H1 (cell line): ENCODE data around the gene COL8A1. TPM values are rescaled to one million over a fixed set of nuclear protein-coding genes. Genes with fewer than 3 reads are reported as not detected.
A peak's percentile ranks its signal among the peaks of the same experiment; 100 is the strongest.

ENCODE experiments used
- CTCF ChIA-PET: fragments of 300-600 bp; sonication (Branson Sonifier 250); formaldehyde crosslinking; loops from one replicate; lab custom pipeline; 2021; ENCODE audit not compliant: partially characterized antibody; lab: Charles Lee
- POLR2A ChIA-PET: fragments of 300-600 bp; sonication (Branson Sonifier 250); formaldehyde crosslinking; loops from one replicate; lab custom pipeline; 2021; ENCODE audit warnings: inconsistent platforms; ENCODE audit not compliant: partially characterized antibody; lab: Charles Lee
- DNase-seq, 2 experiments: peaks; one replicate each; pipeline versions ENCODE4 v3.0.0 to v3.0.0-alpha.2; 2010 to 2022; ENCODE audit warnings: low spot score in 2 of 2, low read depth in 1 of 2, mixed read lengths in 1 of 2
- FAIRE-seq: peaks from 2 replicates; lab custom pipeline; 2011; peaks lifted over from hg19 to GRCh38; lab: Jason Lieb, UNC
- H2AFZ ChIP-seq: 2 replicates; pipeline ENCODE4 v1.8.1; 2012; ENCODE audit warnings: low read length, inconsistent platforms
- H2AK5ac ChIP-seq: 2 replicates; pipeline ENCODE4 v1.6.1; 2013; ENCODE audit warnings: low read depth, low read length
- H2BK120ac ChIP-seq: replicated peaks from 2 replicates; pipeline ENCODE3; 2013; ENCODE audit warnings: low read depth, low read length, inconsistent platforms
- H2BK12ac ChIP-seq: 2 replicates; pipeline ENCODE4 v1.6.1; 2013; ENCODE audit warnings: low read depth, low read length
- H2BK15ac ChIP-seq: 2 replicates; pipeline ENCODE4 v1.6.1; 2013; ENCODE audit warnings: low read length
- H2BK20ac ChIP-seq: 2 replicates; pipeline ENCODE4 v1.6.1; 2013; ENCODE audit warnings: low read length
- H2BK5ac ChIP-seq: 2 replicates; pipeline ENCODE4 v1.6.1; 2013; ENCODE audit warnings: low read depth, low read length
- H3K14ac ChIP-seq: 2 replicates; pipeline ENCODE4 v1.6.1; 2013; ENCODE audit warnings: inconsistent platforms; ENCODE audit not compliant: insufficient read length
- H3K18ac ChIP-seq: 2 replicates; pipeline ENCODE4 v1.6.1; 2013; ENCODE audit warnings: low read length; ENCODE audit errors: extremely low read depth
- H3K23ac ChIP-seq: 2 replicates; pipeline ENCODE4 v1.6.1; 2013; ENCODE audit warnings: inconsistent platforms; ENCODE audit not compliant: insufficient read length
- H3K23me2 ChIP-seq: 2 replicates; pipeline ENCODE4 v1.6.1; 2013; ENCODE audit warnings: low read depth, low read length
- H3K27ac ChIP-seq: 2 replicates; pipeline ENCODE4 v1.6.1; 2011; ENCODE audit warnings: low read depth, low read length, inconsistent platforms
- H3K27me3 ChIP-seq, 4 experiments: replicated peaks in 1 of 4; 1 replicate in 1 of 4; 2 replicates in 3 of 4; pipeline versions ENCODE4 v1.6.1 to v1.8.1; 2011 to 2013; ENCODE audit warnings: low read length in 3 of 4, mild to moderate bottlenecking in 3 of 4, inconsistent platforms in 2 of 4, mixed read lengths in 2 of 4, moderate library complexity in 1 of 4; ENCODE audit not compliant: control insufficient read depth in 3 of 4, insufficient read depth in 3 of 4; ENCODE audit errors: extremely low read depth in 1 of 4
- H3K36me3 ChIP-seq, 4 experiments: 2 replicates each; pipeline versions ENCODE4 v1.6.1 to v1.8.1; 2011 to 2013; ENCODE audit warnings: mild to moderate bottlenecking in 4 of 4, low read length in 3 of 4, moderate library complexity in 2 of 4, control low read depth in 1 of 4, inconsistent platforms in 1 of 4; ENCODE audit not compliant: insufficient read depth in 4 of 4, control insufficient read depth in 2 of 4
- H3K4ac ChIP-seq: replicated peaks from 2 replicates; pipeline ENCODE3; 2013; ENCODE audit warnings: low read length, low read depth, mixed read lengths, inconsistent platforms; ENCODE audit not compliant: insufficient read length
- H3K4me1 ChIP-seq, 4 experiments: replicated peaks in 1 of 4; 1 replicate in 1 of 4; 2 replicates in 3 of 4; pipeline versions ENCODE4 v1.6.1 to v1.8.1; 2011 to 2013; ENCODE audit warnings: low read length in 3 of 4, inconsistent platforms in 2 of 4, mixed read lengths in 1 of 4; ENCODE audit not compliant: insufficient read depth in 4 of 4, control insufficient read depth in 3 of 4
- H3K4me2 ChIP-seq, 2 experiments: 2 replicates each; pipeline versions ENCODE4 v1.6.1 to v1.8.1; 2011 to 2013; ENCODE audit warnings: low read depth in 2 of 2, low read length in 2 of 2, control low read depth in 1 of 2, inconsistent platforms in 1 of 2, mild to moderate bottlenecking in 1 of 2; ENCODE audit not compliant: insufficient read depth in 1 of 2
- H3K4me3 ChIP-seq, 4 experiments: fragments of 200-600, 300-600 bp in 1 of 4; sonication (generic), shearing (Covaris generic), sonication (Bioruptor Twin) in 1 of 4; 2 replicates each; pipeline versions ENCODE4 v1.5.1 to v1.8.1; 2011 to 2016; ENCODE audit warnings: low read length in 4 of 4, low read depth in 3 of 4, control low read depth in 2 of 4, inconsistent platforms in 2 of 4, mild to moderate bottlenecking in 2 of 4, mixed read lengths in 1 of 4, moderate library complexity in 1 of 4; ENCODE audit not compliant: insufficient read depth in 2 of 4; ENCODE audit errors: extremely low read depth in 1 of 4
- H3K56ac ChIP-seq: replicated peaks from 2 replicates; pipeline ENCODE3; 2013; ENCODE audit warnings: low read depth, mild to moderate bottlenecking, mixed read lengths, low read length, inconsistent platforms; ENCODE audit not compliant: insufficient read length
- H3K79me1 ChIP-seq: 2 replicates; pipeline ENCODE4 v1.6.1; 2013; ENCODE audit warnings: low read depth, low read length, control low read depth
- H3K79me2 ChIP-seq, 2 experiments: 2 replicates each; pipeline versions ENCODE4 v1.6.1 to v1.8.1; 2012 to 2013; ENCODE audit warnings: low read length in 2 of 2, mild to moderate bottlenecking in 2 of 2, inconsistent platforms in 1 of 2; ENCODE audit not compliant: insufficient read depth in 2 of 2, control insufficient read depth in 1 of 2
- H3K9ac ChIP-seq, 4 experiments: replicated peaks in 1 of 4; 1 replicate in 1 of 4; 2 replicates in 3 of 4; pipeline versions ENCODE4 v1.6.1 to v1.8.1; 2011 to 2013; ENCODE audit warnings: low read depth in 3 of 4, low read length in 3 of 4, control low read depth in 2 of 4, mild to moderate bottlenecking in 2 of 4, moderate library complexity in 2 of 4, inconsistent platforms in 1 of 4; ENCODE audit errors: extremely low read depth in 1 of 4
- H3K9me3 ChIP-seq, 2 experiments: 2 replicates each; pipeline versions ENCODE4 v1.6.1 to v1.8.1; 2012 to 2013; ENCODE audit warnings: mild to moderate bottlenecking in 2 of 2, moderate library complexity in 2 of 2, control low read depth in 1 of 2, inconsistent platforms in 1 of 2, low read depth in 1 of 2, low read length in 1 of 2, mixed read lengths in 1 of 2; ENCODE audit not compliant: insufficient read depth in 2 of 2
- H4K20me1 ChIP-seq, 2 experiments: replicated peaks in 1 of 2; 2 replicates each; pipeline versions ENCODE3 to v1.8.1; 2011 to 2013; ENCODE audit warnings: inconsistent platforms in 2 of 2, low read length in 2 of 2, mild to moderate bottlenecking in 1 of 2; ENCODE audit not compliant: insufficient read depth in 2 of 2, control insufficient read depth in 1 of 2
- H4K5ac ChIP-seq: 2 replicates; pipeline ENCODE4 v1.6.1; 2013; ENCODE audit warnings: low read length, low read depth, mixed read lengths, inconsistent platforms; ENCODE audit not compliant: insufficient read length
- H4K8ac ChIP-seq: 2 replicates; pipeline ENCODE4 v1.8.0; 2013; ENCODE audit warnings: mild to moderate bottlenecking, moderate library complexity, low read length, inconsistent platforms; ENCODE audit not compliant: insufficient read depth; ENCODE audit errors: extremely low read depth
- H4K91ac ChIP-seq: replicated peaks from 2 replicates; pipeline ENCODE3; 2013; ENCODE audit warnings: low read length, mixed read lengths, inconsistent platforms; ENCODE audit not compliant: insufficient read length
- ATF3 ChIP-seq: IDR thresholded peaks from 2 replicates; pipeline ENCODE4 v1.6.1; 2011; ENCODE audit warnings: low read depth, mild to moderate bottlenecking, low read length; ENCODE audit not compliant: insufficient read depth
- CBX5 ChIP-seq: fragments of 300-800, 300-1000 bp; sonication (generic); IDR thresholded peaks from 2 replicates; pipeline ENCODE4 v1.7.1; 2016; ENCODE audit warnings: antibody characterized with exemption, low read length, low read depth
- CEBPB ChIP-seq: IDR thresholded peaks from 2 replicates; pipeline ENCODE4 v1.6.1; 2012; ENCODE audit warnings: low read depth, low read length
- CHD1 ChIP-seq: IDR thresholded peaks from 2 replicates; pipeline ENCODE4 v1.6.1; 2012; ENCODE audit warnings: low read depth, low read length, improper control_type of control experiment
- CHD2 ChIP-seq: IDR thresholded peaks from 2 replicates; pipeline ENCODE4 v1.6.1; 2012; ENCODE audit warnings: low read length, improper control_type of control experiment
- KDM1A ChIP-seq: fragments of 200-600, 300-600 bp; sonication (generic); IDR thresholded peaks from 2 replicates; pipeline ENCODE4 v1.7.1; 2016; ENCODE audit warnings: mild to moderate bottlenecking, low read length, borderline replicate concordance
- PHF8 ChIP-seq: fragments of 200-600 bp; sonication (generic); conservative IDR thresholded peaks from 2 replicates; pipeline ENCODE4 v1.7.1; 2012; ENCODE audit warnings: low read depth, mild to moderate bottlenecking, inconsistent platforms, low read length, moderate library complexity
- POLR2A ChIP-seq, 2 experiments: IDR thresholded peaks; 1 replicate in 1 of 2; 2 replicates in 1 of 2; pipeline ENCODE4 v1.6.1; 2011; ENCODE audit warnings: low read depth in 2 of 2, low read length in 2 of 2, mild to moderate bottlenecking in 2 of 2; ENCODE audit errors: control extremely low read depth in 1 of 2
- SP2 ChIP-seq: IDR thresholded peaks from 2 replicates; pipeline ENCODE4 v1.6.1; 2012; ENCODE audit warnings: mild to moderate bottlenecking, low read length, inconsistent platforms
- SRF ChIP-seq: IDR thresholded peaks from 2 replicates; pipeline ENCODE4 v1.6.1; 2011; ENCODE audit warnings: mild to moderate bottlenecking, low read depth, low read length, moderate library complexity
- TCF12 ChIP-seq: IDR thresholded peaks from 2 replicates; pipeline ENCODE4 v1.6.1; 2011; ENCODE audit warnings: low read depth, mild to moderate bottlenecking, low read length
- TEAD4 ChIP-seq: IDR thresholded peaks from 2 replicates; pipeline ENCODE4 v1.6.1; 2012; ENCODE audit warnings: low read depth, low read length, inconsistent platforms, mixed read lengths
- YY1 ChIP-seq: IDR thresholded peaks from 2 replicates; pipeline ENCODE4 v1.6.1; 2011; ENCODE audit warnings: low read depth, mild to moderate bottlenecking, low read length
- WGBS, 2 experiments: shearing (Covaris generic) in 1 of 2; methylation state at CpG; one replicate each; pipeline versions ENCODE4 v1.1.6 to v1.1.7; 2013 to 2015; ENCODE audit warnings: low lambda C conversion rate in 2 of 2, mixed read lengths in 2 of 2, inconsistent platforms in 1 of 2, low coverage in 1 of 2, missing lambda C conversion rate in 1 of 2; ENCODE audit not compliant: insufficient replicate concordance in 2 of 2, insufficient coverage in 1 of 2, insufficient read length in 1 of 2; ENCODE audit errors: extremely low coverage in 1 of 2, missing lambda C conversion rate in 1 of 2; 5-methylcytosine and 5-hydroxymethylcytosine counted together
- polyA plus RNA-seq, 7 experiments: library from polyadenylated mRNA; depleted of rRNA in 3 of 7; stranded (reverse) in 5 of 7; unstranded in 2 of 7; fragments of >200 nt in 5 of 7; fragments of 200-250 nt in 2 of 7; gene quantifications; 1 replicate in 5 of 7; 2 replicates in 1 of 7; 4 replicates in 1 of 7; pipeline versions ENCODE4 v1.2.1 to v1.2.3, GENCODE V29; 2011 to 2013; ENCODE audit warnings: missing spikeins in 2 of 7, mixed read lengths in 2 of 7
- total RNA-seq: library from RNA; stranded (reverse); fragmentation: NEBNext Ultra II Directional; extraction: Animal tissue kit (Norgen Biotek cat#: 25700); gene quantifications from 2 replicates; pipeline ENCODE4 v1.2.1, GENCODE V29; 2021

The COL8A1 gene
- total and polyA plus RNA-seq, 2 of the 8 experiments (the other 6 are each of a cell fraction or from before 2014, with no cell fraction given), result 0.21 to 1.2 TPM

- H3K4ac ChIP-seq, result no peak overlapping the region
- no peak overlapping the region for H2BK120ac ChIP-seq
- peaks cover 6% of the 10 kb centered on the region for H3K79me1 ChIP-seq
- no peaks in the 10 kb centered on the region for H3K23me2 ChIP-seq
- no peak overlapping the region for H3K4me2 ChIP-seq
- no peak overlapping the region for H3K18ac ChIP-seq
- no peak overlapping the region for H2BK20ac ChIP-seq
- no peak overlapping the region for H3K14ac ChIP-seq
- DNase-seq (no peak), FAIRE-seq (no peak)
- TF ChIP-seq YY1 (no peak), SRF (no peak), CEBPB (peak; percentile 83), CHD1 (no peak), KDM1A (no peak), POLR2A (IDR thresholded peaks at IDR 0.05; ENCODE audit: control extremely low read depth in 1 of 2, low read depth in 2 of 2, low read length in 2 of 2) (no peak), CHD2 (no peak), ATF3 (0 out of 2 replicates have a peak, but pooled peaks have one; percentile 39), CBX5 (no peak), PHF8 (no peak), TCF12 (no peak), TEAD4 (no peak), SP2 (no peak)
- no peak overlapping the region for H2BK5ac ChIP-seq
- no peaks in the 10 kb centered on the region for H3K9me3 ChIP-seq
- H3K27ac ChIP-seq, result no peak overlapping the region
- H3K56ac ChIP-seq, result no peak overlapping the region
- H3K79me2 ChIP-seq, result peaks cover 0 to 33% of the 10 kb centered on the region in 2 experiments; a peak in 2 of 4 replicates
- no peak overlapping the region for H3K4me3 ChIP-seq
- H2AK5ac ChIP-seq, result no peak overlapping the region
- no peak overlapping the region for H4K91ac ChIP-seq
- POLR2A ChIA-PET, result interaction anchor here (0.6 kb wide), 1 partner anchor 175 kb away, joined by 3 read pairs; no protein-coding TSS in a partner anchor
- H3K23ac ChIP-seq, result no peak overlapping the region
- H2BK12ac ChIP-seq, result no peak overlapping the region
- no peaks in the 10 kb centered on the region for H3K27me3 ChIP-seq
- H3K36me3 ChIP-seq, result no peaks in the 10 kb centered on the region
- no peak overlapping the region for H4K5ac ChIP-seq
- H3K9ac ChIP-seq, result no peak overlapping the region
- no peak overlapping the region for H4K8ac ChIP-seq
- CTCF ChIA-PET, result interaction anchor here (0.7 to 1.7 kb wide), 6 partner anchors 13 to 408 kb away, joined by 3 to 6 read pairs (median 4); no protein-coding TSS in a partner anchor
- H4K20me1 ChIP-seq, result peaks cover 0 to 2% of the 10 kb centered on the region in 2 experiments
- WGBS, 2 experiments, result 76% methylated on average over 6 of the region's 6 CpGs; no CpG with 5 or more reads in 1 of the 2 experiments
- peaks cover 0 to 7% (median 2%) of the 10 kb centered on the region in 4 experiments; a peak in 3 of 7 replicates for H3K4me1 ChIP-seq
- no peak overlapping the region for H2AFZ ChIP-seq
- H2BK15ac ChIP-seq, result no peak overlapping the region
Observed at GRCh38 chr3:99846477-99847160, 208.2 kb downstream of the COL8A1 start.
